T-helper 1 cell treated with Interleukin-12 subunit alpha and Interleukin-12 subunit beta and Interleukin-4 antibody, amounts not matched to agents 30 μg/mL and 1 μg/mL, for 36 hours (primary cell): ENCODE measurements around the gene CPA4.
"Not testable (repeated sequence)": the region's sequence is repeated elsewhere in the genome, so short reads cannot be mapped to it uniquely, and the experiment has no call there.

Experiments
- H3K27ac Mint-ChIP-seq: one replicate; pipeline ENCODE4 v1.8.0; 2021; ENCODE audit warnings: mild to moderate bottlenecking, mixed read lengths
- H3K27me3 Mint-ChIP-seq: one replicate; pipeline ENCODE4 v1.8.0; 2021; ENCODE audit warnings: low read depth, mixed read lengths
- H3K36me3 Mint-ChIP-seq: one replicate; pipeline ENCODE4 v1.8.0; 2021; ENCODE audit warnings: low read depth, mixed read lengths
- H3K4me1 Mint-ChIP-seq: one replicate; pipeline ENCODE4 v1.8.0; 2021; ENCODE audit warnings: low read depth, mixed read lengths
- H3K4me3 Mint-ChIP-seq: one replicate; pipeline ENCODE4 v1.8.0; 2021; ENCODE audit warnings: mild to moderate bottlenecking, moderate library complexity, mixed read lengths
- H3K9me3 Mint-ChIP-seq: one replicate; pipeline ENCODE4 v1.8.0; 2021; ENCODE audit warnings: mixed read lengths

The CPA4 gene

GRCh38 chr7:130303551-130303950 is 10.6 kb downstream of the CPA4 start:
- Mint-ChIP-seq H3K27ac (no peak overlapping the region), H3K4me3 (no peak overlapping the region), H3K36me3 (no peaks in the 10 kb centered on the region), H3K27me3 (no peaks in the 10 kb centered on the region), H3K9me3 (no peaks in the 10 kb centered on the region), H3K4me1 (no peaks in the 10 kb centered on the region)

- no peaks in the 10 kb centered on the region for H3K36me3 Mint-ChIP-seq
- H3K4me1 Mint-ChIP-seq, result no peaks in the 10 kb centered on the region
- no peaks in the 10 kb centered on the region for H3K27me3 Mint-ChIP-seq
- H3K27ac Mint-ChIP-seq, result no peak overlapping the region
- H3K9me3 Mint-ChIP-seq, result no peaks in the 10 kb centered on the region
- no peak overlapping the region for H3K4me3 Mint-ChIP-seq
Observed at GRCh38 chr7:130303982-130304381, 11.0 kb downstream of the CPA4 start.

GRCh38 chr7:130304878-130305277 is 11.9 kb downstream of the CPA4 start:
- no peaks in the 10 kb centered on the region for H3K9me3 Mint-ChIP-seq
- H3K36me3 Mint-ChIP-seq, result no peaks in the 10 kb centered on the region
- H3K4me3 Mint-ChIP-seq, result no peak overlapping the region
- no peaks in the 10 kb centered on the region for H3K27me3 Mint-ChIP-seq
- no peaks in the 10 kb centered on the region for H3K4me1 Mint-ChIP-seq
- no peak overlapping the region for H3K27ac Mint-ChIP-seq

- Mint-ChIP-seq H3K9me3 (no peaks in the 10 kb centered on the region), H3K27me3 (no peaks in the 10 kb centered on the region), H3K4me1 (no peaks in the 10 kb centered on the region), H3K36me3 (no peaks in the 10 kb centered on the region), H3K27ac (no peak overlapping the region), H3K4me3 (no peak overlapping the region)
Observed at GRCh38 chr7:130305433-130306042, 12.6 kb downstream of the CPA4 start.

- Mint-ChIP-seq H3K36me3 (no peaks in the 10 kb centered on the region), H3K4me3 (no peak overlapping the region), H3K9me3 (no peaks in the 10 kb centered on the region), H3K27me3 (no peaks in the 10 kb centered on the region), H3K4me1 (no peaks in the 10 kb centered on the region), H3K27ac (no peak overlapping the region)
Observed at GRCh38 chr7:130309986-130310385, 17.0 kb downstream of the CPA4 start.

- Mint-ChIP-seq H3K9me3 (no peaks in the 10 kb centered on the region), H3K27ac (no peak overlapping the region), H3K27me3 (no peaks in the 10 kb centered on the region), H3K4me3 (no peak overlapping the region), H3K36me3 (no peaks in the 10 kb centered on the region), H3K4me1 (no peaks in the 10 kb centered on the region)
Observed at GRCh38 chr7:130314305-130314704, 21.3 kb downstream of the CPA4 start.

GRCh38 chr7:130319541-130319940 is 26.6 kb downstream of the CPA4 start:
- H3K9me3 Mint-ChIP-seq, result no peaks in the 10 kb centered on the region
- H3K27ac Mint-ChIP-seq, result no peak overlapping the region
- no peak overlapping the region for H3K4me3 Mint-ChIP-seq
- H3K4me1 Mint-ChIP-seq, result no peaks in the 10 kb centered on the region
- no peaks in the 10 kb centered on the region for H3K36me3 Mint-ChIP-seq
- H3K27me3 Mint-ChIP-seq, result no peaks in the 10 kb centered on the region

GRCh38 chr7:130321542-130322229 is 28.7 kb downstream of the CPA4 start:
- H3K9me3 Mint-ChIP-seq, H3K4me3 Mint-ChIP-seq, H3K27me3 Mint-ChIP-seq, H3K36me3 Mint-ChIP-seq, H3K27ac Mint-ChIP-seq, H3K4me1 Mint-ChIP-seq: not testable (repeated sequence)

- Mint-ChIP-seq H3K27me3 (no peaks in the 10 kb centered on the region), H3K4me3 (no peak overlapping the region), H3K4me1 (no peaks in the 10 kb centered on the region), H3K9me3 (no peaks in the 10 kb centered on the region), H3K36me3 (no peaks in the 10 kb centered on the region), H3K27ac (no peak overlapping the region)
Observed at GRCh38 chr7:130322615-130323014, 29.7 kb downstream of the CPA4 start.

GRCh38 chr7:130324306-130324943 is 31.5 kb downstream of the CPA4 start:
- H3K27ac Mint-ChIP-seq, result no peak overlapping the region
- no peak overlapping the region for H3K4me3 Mint-ChIP-seq
- no peaks in the 10 kb centered on the region for H3K4me1 Mint-ChIP-seq
- H3K9me3 Mint-ChIP-seq, result no peaks in the 10 kb centered on the region
- no peaks in the 10 kb centered on the region for H3K27me3 Mint-ChIP-seq
- H3K36me3 Mint-ChIP-seq, result no peaks in the 10 kb centered on the region

GRCh38 chr7:130329681-130330080 is 36.7 kb downstream of the CPA4 start:
- no peaks in the 10 kb centered on the region for H3K27me3 Mint-ChIP-seq
- H3K36me3 Mint-ChIP-seq, result no peaks in the 10 kb centered on the region
- H3K4me1 Mint-ChIP-seq, result no peaks in the 10 kb centered on the region
- H3K9me3 Mint-ChIP-seq, result no peaks in the 10 kb centered on the region
- H3K4me3 Mint-ChIP-seq, result no peak overlapping the region
- no peak overlapping the region for H3K27ac Mint-ChIP-seq

GRCh38 chr7:130332259-130333053 is 39.5 kb downstream of the CPA4 start:
- Mint-ChIP-seq H3K4me3 (no peak overlapping the region), H3K9me3 (no peaks in the 10 kb centered on the region), H3K27me3 (no peaks in the 10 kb centered on the region), H3K27ac (no peak overlapping the region), H3K36me3 (no peaks in the 10 kb centered on the region), H3K4me1 (no peaks in the 10 kb centered on the region)

- H3K9me3 Mint-ChIP-seq, result no peaks in the 10 kb centered on the region
- no peaks in the 10 kb centered on the region for H3K4me1 Mint-ChIP-seq
- no peak overlapping the region for H3K4me3 Mint-ChIP-seq
- H3K27ac Mint-ChIP-seq, result no peak overlapping the region
- H3K27me3 Mint-ChIP-seq, result no peaks in the 10 kb centered on the region
- H3K36me3 Mint-ChIP-seq, result no peaks in the 10 kb centered on the region
Observed at GRCh38 chr7:130333832-130334231, 40.9 kb downstream of the CPA4 start.

GRCh38 chr7:130334274-130334673 is 41.3 kb downstream of the CPA4 start:
- H3K4me1 Mint-ChIP-seq, result no peaks in the 10 kb centered on the region
- H3K9me3 Mint-ChIP-seq, result no peaks in the 10 kb centered on the region
- no peak overlapping the region for H3K4me3 Mint-ChIP-seq
- no peaks in the 10 kb centered on the region for H3K27me3 Mint-ChIP-seq
- no peak overlapping the region for H3K27ac Mint-ChIP-seq
- H3K36me3 Mint-ChIP-seq, result no peaks in the 10 kb centered on the region
